ENCODE results near the gene ARHGAP23.

ARHGAP23 gene

DNA sequence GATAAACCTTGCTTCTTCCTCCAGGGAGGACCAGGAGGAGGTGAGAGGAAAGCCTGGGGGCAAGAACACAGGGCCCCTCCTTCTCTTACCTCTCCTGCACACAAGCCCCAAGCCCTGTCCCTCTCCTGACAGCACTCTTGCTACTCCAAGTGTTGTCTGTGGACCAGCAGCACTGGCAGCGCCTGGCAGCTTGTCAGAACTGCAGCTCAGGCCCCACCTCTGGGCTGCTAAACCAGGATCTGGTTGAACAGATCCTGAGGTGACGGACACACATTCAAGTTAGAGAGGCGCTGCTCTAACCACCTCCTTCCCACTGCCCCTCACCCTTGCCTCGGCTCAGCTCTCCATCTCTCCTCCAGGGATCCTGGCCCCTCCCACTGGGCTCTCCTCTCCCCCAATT is 121.0 kb downstream of the ARHGAP23 start:
- no peak for DNase-seq (ENCODE audit: low spot score)

DNA sequence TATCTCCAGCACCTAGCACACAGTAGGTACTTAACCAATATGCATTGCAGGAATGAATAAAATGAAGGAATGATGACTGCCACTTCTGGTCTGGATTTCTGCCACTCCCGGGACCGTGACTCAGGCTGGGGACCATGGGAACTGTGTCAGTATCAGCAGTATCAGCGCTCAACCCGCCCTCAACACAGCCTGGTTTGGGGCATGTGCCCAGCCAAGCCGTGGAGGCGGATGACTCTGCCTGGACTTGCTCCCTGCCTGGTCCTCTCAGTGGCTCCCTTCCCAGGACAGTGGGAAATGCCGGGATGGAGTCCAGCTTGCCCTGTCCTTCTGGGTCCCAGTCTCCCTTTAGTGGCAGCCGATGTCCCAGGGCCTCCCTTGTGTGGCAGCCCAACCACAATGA is 122.4 kb downstream of the ARHGAP23 start:
- peak; percentile 39 for DNase-seq (ENCODE audit: low spot score)

DNA sequence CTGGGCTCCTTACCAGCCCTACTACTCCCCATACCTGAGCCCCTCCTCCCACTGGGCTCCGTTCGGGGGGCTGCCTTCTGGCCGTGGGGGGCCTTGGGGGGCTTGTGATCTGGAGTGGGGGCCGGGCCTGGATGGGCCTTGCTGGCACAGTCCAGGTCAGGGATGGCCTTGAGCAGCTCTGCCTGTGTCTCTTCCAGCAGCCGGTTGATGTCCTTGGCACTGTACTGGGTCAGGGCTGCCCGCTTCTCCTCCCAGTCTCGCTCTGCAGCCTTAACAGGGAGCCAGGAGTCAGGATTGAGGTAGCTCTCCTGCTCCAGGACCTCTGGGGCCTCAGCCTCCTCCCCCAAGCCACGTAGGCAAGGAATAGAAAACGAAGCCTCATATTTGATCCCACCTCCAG is 122.9 kb downstream of the ARHGAP23 start:
- DNase-seq (ENCODE audit: low spot score), result no peak

DNA sequence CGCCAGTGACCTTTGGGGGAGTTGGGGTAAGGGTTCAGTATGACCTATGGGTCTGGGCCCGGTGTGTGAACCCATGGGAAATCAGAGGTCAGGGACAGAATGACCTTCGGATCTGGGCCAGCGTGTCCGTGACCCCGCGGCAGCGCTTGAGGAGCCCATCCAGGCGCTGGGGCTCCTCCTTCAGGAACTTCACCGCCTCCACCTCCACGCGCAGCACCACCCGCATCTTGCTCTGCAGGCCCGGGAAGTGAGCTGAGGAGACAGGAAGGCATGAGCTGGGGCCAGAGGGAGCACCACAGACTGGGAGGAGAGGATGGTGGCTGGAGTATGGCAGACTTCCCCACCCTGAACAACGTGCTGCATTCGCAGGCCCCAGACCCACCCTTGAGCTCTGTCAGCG is 124.1 kb downstream of the ARHGAP23 start:
- no peak for DNase-seq (ENCODE audit: low spot score)

DNA sequence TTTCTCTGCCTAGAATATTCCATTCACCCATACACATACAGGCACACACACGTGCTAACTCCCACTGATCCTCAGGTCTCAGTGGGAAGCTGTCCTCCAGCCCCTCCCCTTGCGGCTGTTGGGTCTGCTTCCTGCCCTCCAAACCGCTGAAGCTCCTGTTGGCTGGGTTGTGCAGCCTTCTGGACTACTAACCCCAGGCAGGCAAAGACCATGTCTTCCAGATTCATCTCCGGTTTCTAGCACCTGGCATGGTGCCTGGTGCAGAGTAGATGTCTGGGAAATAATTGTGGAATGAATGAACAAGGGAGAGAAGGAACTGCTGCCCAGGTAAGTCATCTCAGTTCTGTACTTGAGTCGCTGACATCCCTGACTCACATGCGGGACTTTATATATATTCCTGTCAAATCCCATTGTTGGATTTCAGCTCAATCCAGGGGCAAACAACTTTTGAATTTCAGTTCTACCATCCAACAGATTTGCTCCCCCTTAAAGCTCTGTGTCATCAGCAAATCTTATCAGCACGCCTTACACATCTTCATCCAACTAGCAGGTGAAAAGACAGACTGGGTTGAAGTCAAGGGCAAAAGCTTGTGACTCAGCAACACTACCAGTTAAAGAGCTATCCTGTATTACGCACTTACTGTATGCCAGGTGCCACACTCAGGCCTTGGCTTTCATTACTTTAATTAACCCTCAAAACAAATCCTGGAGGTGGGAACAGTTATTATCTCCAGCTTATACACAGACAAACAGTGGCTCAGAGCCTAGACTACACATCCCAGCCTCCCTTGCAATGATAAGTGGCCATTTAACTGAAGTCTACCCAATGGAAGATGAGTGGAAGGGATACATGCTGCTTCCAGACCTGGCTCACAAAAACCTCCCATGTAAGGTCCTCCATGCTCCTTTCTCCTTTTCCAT is 126.4 kb downstream of the ARHGAP23 start:
- no peak for DNase-seq (ENCODE audit: low spot score)

DNA sequence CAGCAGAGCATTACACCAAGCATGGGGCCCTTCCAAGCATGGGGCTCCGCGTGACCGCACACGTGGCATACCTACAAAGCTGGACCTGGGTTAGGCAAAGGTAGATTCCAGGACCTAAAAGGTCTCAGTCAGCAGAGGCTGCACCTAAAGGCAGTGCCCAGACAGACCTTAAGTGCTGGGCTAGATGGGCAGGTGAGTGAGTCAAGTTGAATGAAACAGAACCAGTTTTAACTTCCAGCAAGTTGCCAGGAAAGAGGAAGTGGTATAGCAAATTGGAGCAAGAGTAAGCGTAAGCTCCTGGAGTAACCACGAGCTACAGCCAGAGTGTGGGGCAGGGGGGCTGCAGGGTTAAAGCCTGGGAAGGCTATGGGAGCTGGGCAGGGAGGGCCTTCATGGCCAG is 128.0 kb downstream of the ARHGAP23 start:
- DNase-seq (ENCODE audit: low spot score), result no peak

DNA sequence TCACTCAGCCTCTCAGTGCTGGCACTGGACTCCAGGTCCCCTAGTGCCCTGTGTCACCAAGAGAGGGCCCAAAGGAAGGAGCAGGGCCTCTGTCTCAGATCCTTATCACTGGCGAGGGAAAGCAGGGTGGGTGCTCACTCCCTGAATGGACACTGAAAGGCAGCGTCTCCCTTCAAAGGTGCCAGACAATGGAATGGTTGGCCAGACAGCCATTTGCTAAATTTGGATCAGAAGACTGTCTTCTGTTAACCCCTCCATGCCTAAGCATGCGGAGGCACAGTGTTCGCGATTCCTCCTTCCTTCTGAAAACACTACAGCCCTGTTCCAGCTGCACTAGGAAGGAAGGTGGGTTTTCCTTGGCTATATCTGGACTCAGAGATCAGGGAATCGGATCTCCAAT is 129.1 kb downstream of the ARHGAP23 start:
- DNase-seq (ENCODE audit: low spot score), result no peak

DNA sequence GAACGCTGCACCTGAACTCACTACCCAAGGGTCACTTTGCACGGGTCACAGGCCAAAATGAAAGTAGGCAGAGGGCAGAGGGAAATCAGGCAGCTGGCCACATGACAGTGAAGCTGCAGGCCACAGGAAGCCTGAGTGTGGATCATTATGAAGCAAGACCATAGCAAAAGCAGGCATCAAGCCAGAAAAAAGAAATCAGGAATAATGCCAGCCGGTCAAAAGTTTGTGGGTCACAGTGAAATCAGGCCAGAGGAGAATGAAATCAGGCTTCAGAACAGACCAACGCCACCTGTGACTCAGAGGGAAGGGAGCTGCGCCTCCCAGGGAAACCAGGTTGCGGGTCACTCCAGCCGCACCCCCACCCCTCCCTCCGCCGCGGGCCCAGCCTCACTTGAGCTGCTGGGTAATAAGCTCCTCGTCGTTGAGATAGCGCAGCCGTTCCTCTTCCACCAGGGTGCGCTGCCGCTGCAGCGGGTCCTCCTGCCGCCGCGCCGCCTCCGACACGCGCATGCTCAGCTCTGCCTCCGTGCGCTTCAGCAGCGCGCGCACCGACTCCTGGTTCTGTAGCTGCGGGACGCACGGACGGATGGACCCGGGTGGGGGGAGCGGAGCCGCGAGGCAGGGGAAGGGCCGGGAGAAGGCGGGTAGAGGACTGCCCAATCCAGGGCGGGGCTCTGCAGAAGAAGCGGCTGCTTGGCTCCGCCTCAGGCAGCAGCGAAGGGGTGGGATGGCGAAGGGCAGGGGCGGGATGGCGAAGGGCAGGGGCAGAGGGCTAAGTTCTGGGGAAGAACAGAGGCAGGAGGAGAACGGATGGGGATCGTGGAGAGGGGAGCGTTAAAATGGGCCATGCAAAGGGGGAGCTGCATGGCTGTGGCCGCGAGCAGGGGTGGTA is 129.8 kb downstream of the ARHGAP23 start:
- peak; percentile 88 for DNase-seq (ENCODE audit: low spot score)

DNA sequence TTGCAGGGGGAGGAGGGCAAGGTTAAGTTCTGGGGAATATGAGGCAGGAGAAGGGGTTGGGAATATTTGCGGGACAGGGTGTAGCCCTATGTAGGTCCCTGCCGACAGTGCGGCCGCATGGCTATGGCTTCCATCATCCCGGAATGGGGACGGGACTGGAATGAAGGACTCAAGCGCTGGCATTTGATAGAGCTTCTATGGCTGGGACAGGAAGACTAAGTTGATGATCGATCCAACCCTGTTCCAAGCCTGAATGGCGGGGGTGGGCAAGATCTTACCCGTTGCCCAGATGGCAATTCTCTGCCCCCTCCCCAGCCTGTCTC is 130.4 kb downstream of the ARHGAP23 start:
- no peak for DNase-seq (ENCODE audit: low spot score)

DNA sequence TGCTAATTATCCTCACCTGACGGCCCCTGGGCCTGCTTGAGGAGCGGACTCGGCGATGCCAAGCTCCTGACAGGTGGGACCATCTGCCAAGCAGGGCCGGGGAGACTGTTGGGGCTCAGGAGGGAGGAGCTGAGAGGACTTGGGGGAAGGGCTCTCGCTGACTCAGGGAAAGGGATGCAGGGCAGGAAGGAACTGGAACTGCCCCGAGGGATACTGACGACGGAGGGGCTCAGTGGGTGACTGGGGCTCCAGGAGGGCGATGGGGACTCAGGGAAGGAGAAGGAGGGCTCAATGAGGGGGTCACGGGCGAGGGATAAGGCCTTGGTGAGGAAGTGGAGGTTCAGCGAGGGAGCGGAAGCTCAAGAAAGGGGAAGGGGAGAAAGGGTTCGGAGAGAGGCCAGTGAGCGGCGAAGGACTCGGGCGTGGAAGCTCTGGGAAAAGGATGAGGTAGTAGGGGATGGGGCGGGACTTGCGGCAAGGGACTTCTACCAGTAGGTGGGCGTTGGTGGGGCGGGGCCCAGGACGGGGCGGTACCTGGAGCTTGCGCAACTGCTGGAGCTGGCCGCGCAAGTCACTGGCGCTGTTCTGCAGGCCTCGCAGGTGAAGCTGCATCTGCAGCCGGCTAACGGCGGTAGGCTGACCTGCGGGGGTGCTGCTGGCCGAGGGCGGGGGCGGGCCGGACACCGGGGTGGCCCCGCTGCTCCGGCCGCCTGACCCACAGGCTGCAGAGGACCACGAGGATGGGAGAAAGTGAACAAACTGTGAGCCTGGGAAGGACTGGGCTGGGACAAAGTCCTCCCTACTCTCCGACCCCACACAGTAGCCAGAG is 131.0 kb downstream of the ARHGAP23 start:
- no peak for DNase-seq (ENCODE audit: low spot score)

DNA sequence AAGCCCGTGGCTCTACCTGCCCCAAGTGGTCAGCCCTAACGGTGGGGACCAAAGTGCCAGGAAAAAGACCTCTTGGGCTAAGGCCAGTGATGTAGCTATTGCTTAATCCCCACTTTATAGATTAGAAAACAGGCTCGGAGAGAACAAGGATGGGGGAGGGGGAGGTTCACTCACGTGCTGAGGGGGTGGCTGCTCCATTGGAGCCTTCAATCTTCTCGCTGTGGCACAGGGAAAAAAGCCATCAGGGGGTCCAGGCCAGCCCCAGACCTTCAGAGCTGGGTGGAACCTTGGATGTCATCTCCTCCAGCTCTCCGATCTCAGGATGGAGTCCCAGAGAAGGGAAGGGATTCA is 131.6 kb downstream of the ARHGAP23 start:
- DNase-seq (ENCODE audit: low spot score), result no peak

DNA sequence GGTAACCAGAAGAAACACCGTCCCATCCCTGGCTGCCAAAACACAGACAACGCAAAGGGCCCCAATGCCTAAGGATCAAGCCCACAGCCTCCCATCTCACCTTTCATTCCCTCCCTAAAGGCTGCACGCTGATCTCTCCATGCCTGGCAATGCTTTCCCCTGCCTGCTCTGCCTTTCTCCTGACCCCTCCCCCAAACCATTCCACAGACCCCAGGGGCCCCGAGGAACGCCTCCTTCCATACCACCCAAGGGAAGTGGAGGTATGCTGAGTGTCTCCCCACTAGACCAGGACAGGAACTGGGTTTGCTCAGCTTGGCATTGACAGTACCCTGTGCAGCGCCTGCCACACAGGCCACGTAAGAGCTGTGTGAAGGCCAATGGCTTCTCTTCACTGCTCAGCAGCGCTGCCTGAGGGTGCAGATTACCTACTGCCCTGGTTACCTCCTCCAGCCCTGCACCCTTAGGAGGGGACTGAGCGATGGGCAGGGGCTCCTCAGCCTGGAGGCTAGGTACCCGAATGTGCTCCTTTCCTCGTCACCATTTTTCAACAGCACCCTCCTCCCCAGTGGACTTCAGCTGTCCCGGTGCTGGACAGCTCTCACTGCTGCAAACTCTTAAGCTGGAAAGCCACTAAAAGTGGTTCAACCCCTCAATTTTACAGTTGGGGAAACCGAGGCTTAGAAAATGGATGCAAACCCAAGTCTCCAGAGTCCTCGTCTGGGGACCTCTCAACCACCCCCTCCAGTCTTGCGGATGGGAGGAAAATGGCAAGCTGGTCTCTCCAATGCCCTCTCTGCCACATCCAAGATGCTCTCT is 132.4 kb downstream of the ARHGAP23 start:
- DNase-seq (ENCODE audit: low spot score), result no peak

DNA sequence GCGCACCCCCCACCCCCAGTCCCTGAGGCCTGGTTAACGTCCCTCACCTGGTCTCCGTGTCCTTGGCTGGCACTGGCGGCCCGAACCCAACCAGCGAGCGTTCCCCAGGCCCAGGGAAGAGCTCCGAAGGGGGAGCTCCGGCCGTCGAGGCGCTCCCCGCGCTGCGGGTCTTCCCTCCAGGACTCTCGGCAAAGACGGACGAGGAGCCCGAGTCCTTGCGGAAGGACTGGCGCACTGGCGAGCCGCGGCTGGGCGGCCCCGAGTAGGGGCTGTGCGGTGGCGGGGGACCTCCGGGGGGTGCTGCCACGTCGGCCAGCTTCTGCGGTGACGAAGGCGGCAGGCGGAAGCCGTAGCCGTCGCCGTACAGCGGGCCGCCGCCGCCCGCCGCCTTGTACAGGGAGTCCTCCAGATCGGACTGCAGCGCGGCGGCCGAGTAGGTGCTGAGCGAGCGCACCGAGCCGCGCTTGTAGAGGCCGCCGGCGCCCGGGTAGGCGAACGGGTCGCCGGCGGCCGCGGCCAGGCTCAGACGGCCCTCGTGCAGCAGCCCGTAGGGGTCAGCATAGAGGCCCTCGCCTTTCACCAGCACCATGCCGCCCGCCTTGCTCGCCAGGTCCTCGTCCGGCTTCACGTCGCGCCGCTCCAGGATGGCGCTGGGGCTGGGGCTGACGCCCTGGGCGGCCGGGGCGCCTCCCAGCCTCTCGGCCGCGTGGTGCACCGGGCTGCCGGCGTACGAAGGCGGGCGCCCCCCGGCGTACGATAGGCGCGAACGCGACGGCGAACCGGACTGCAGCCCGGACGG is 133.4 kb downstream of the ARHGAP23 start:
- DNase-seq (ENCODE audit: low spot score), result no peak

All from putamen (tissue), 1 donor.